ENCODE measurements around the gene HSFX3. TPM values are rescaled to one million over a fixed set of nuclear protein-coding genes. Genes with fewer than 3 reads are reported as not detected.
A peak's percentile ranks its signal among the peaks of the same experiment; 100 is the strongest.
"Not testable (repeated sequence)": the region's sequence is repeated elsewhere in the genome, so short reads cannot be mapped to it uniquely, and the experiment has no call there.

The HSFX3 gene
- total RNA-seq, 1 donor from 2014 or later = not detected

- no peak for DNase-seq (ENCODE audit: low spot score)
- Mint-ChIP-seq H3K36me3 (ENCODE audit: low read depth) (peaks cover 2% of the 10 kb centered on the region), H3K27me3 (ENCODE audit: low read depth) (peaks cover 2% of the 10 kb centered on the region), H3K4me1 (ENCODE audit: low read depth) (peaks cover 11% of the 10 kb centered on the region), H3K9me3 (ENCODE audit: low read depth) (peaks cover 3% of the 10 kb centered on the region), H3K27ac (ENCODE audit: unreplicated experiment) (no peak overlapping the region), H3K4me3 (ENCODE audit: unreplicated experiment) (no peak overlapping the region)
- no peak for TF ChIP-seq CTCF (IDR thresholded peaks at IDR 0.05)
These were observed 43.4 kb downstream of the HSFX3 start for GRCh38 chrX:149506349-149506748.

- Mint-ChIP-seq H3K27ac (ENCODE audit: unreplicated experiment) (peak overlapping the region; percentile 79), H3K36me3 (ENCODE audit: low read depth) (peaks cover 2% of the 10 kb centered on the region), H3K4me1 (ENCODE audit: low read depth) (peaks cover 11% of the 10 kb centered on the region), H3K27me3 (ENCODE audit: low read depth) (peaks cover 2% of the 10 kb centered on the region), H3K4me3 (ENCODE audit: unreplicated experiment) (no peak overlapping the region), H3K9me3 (ENCODE audit: low read depth) (peaks cover 3% of the 10 kb centered on the region)
- TF ChIP-seq CTCF (IDR thresholded peaks at IDR 0.05) = no peak
- DNase-seq (ENCODE audit: low spot score) = no peak
These were observed 44.1 kb downstream of the HSFX3 start for GRCh38 chrX:149505671-149506070.

- peaks cover 3% of the 10 kb centered on the region for H3K9me3 Mint-ChIP-seq (ENCODE audit: low read depth)
These were observed 44.6 kb downstream of the HSFX3 start, which contains the start of gene IDS for GRCh38 chrX:149504915-149505651. IDS (minus strand) TSS chrX:149505306; CDS start chrX:149505137, 169 bp downstream.

GRCh38 chrX:149504226-149504914, 45.4 kb downstream of the HSFX3 start:
- peaks cover 9% of the 10 kb centered on the region for H3K4me1 Mint-ChIP-seq (ENCODE audit: low read depth)
- H3K27me3 Mint-ChIP-seq (ENCODE audit: low read depth) = no peaks in the 10 kb centered on the region
- H3K27ac Mint-ChIP-seq (ENCODE audit: unreplicated experiment) = peak overlapping the region; percentile 89
- TF ChIP-seq CTCF (IDR thresholded peaks at IDR 0.05) = peak; percentile 59
- H3K9me3 Mint-ChIP-seq (ENCODE audit: low read depth) = peaks cover 3% of the 10 kb centered on the region
- peak overlapping the region; percentile 86 for H3K4me3 Mint-ChIP-seq (ENCODE audit: unreplicated experiment)
- no peak for DNase-seq (ENCODE audit: low spot score)
- peaks cover 4% of the 10 kb centered on the region for H3K36me3 Mint-ChIP-seq (ENCODE audit: low read depth)

More at GRCh38 chrX:149504915-149505651, 44.6 kb downstream of the HSFX3 start, which contains the start of gene IDS:
- TF ChIP-seq CTCF (IDR thresholded peaks at IDR 0.05) = no peak
- no peaks in the 10 kb centered on the region for H3K27me3 Mint-ChIP-seq (ENCODE audit: low read depth)
- peaks cover 9% of the 10 kb centered on the region for H3K4me1 Mint-ChIP-seq (ENCODE audit: low read depth)
- H3K4me3 Mint-ChIP-seq (ENCODE audit: unreplicated experiment) = peak within 1 kb of the TSS; percentile 86
- peak within 1 kb of the TSS; percentile 89 for H3K27ac Mint-ChIP-seq (ENCODE audit: unreplicated experiment)
- peaks cover 4% of the 10 kb centered on the region for H3K36me3 Mint-ChIP-seq (ENCODE audit: low read depth)
- DNase-seq (ENCODE audit: low spot score) = peak; percentile 96

GRCh38 chrX:149503446-149503845, 46.3 kb downstream of the HSFX3 start:
- H3K4me3 Mint-ChIP-seq (ENCODE audit: unreplicated experiment) = peak overlapping the region; percentile 86
- H3K36me3 Mint-ChIP-seq (ENCODE audit: low read depth); H3K9me3 Mint-ChIP-seq (ENCODE audit: low read depth); H3K27me3 Mint-ChIP-seq (ENCODE audit: low read depth); DNase-seq (ENCODE audit: low spot score); H3K4me1 Mint-ChIP-seq (ENCODE audit: low read depth): not testable (repeated sequence)
- H3K27ac Mint-ChIP-seq (ENCODE audit: unreplicated experiment) = peak overlapping the region; percentile 32

GRCh38 chrX:149502923-149503322, 46.8 kb downstream of the HSFX3 start:
- not testable (repeated sequence) for H3K36me3 Mint-ChIP-seq (ENCODE audit: low read depth); H3K4me3 Mint-ChIP-seq (ENCODE audit: unreplicated experiment); H3K27me3 Mint-ChIP-seq (ENCODE audit: low read depth); H3K4me1 Mint-ChIP-seq (ENCODE audit: low read depth); H3K27ac Mint-ChIP-seq (ENCODE audit: unreplicated experiment); H3K9me3 Mint-ChIP-seq (ENCODE audit: low read depth); DNase-seq (ENCODE audit: low spot score)

All from chondrocyte (in vitro differentiated cells).